ENCODE measurements around the gene ISOC1.

DNA sequence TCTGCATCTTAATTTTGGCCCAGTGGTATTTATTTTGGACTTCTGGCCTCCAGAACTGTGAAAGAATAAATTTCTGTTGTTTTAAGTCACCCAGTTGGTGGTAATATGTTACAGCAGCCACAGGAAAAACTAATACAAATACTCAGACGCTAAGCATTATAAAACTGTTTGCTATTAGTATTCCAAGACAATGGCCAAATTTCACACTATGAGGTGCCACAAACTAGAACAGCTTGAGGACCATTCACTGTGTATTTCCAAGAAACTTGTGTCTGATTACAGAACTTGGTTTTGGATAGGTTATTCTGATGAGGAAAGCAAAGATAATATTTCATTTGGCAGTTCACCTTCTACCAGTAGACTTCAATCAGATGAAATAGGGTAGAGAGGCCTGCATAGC is 16.3 kb upstream of the ISOC1 start:
- TF ChIP-seq OSR1 (CRISPR knock-in tag; IDR thresholded peaks at IDR 0.05): no peak
- TF ChIP-seq ZNF70 (CRISPR knock-in tag; IDR thresholded peaks at IDR 0.05): no peak
- no peak for TF ChIP-seq ZNF8 (CRISPR knock-in tag; IDR thresholded peaks at IDR 0.05)
- TF ChIP-seq, protein P1, sequence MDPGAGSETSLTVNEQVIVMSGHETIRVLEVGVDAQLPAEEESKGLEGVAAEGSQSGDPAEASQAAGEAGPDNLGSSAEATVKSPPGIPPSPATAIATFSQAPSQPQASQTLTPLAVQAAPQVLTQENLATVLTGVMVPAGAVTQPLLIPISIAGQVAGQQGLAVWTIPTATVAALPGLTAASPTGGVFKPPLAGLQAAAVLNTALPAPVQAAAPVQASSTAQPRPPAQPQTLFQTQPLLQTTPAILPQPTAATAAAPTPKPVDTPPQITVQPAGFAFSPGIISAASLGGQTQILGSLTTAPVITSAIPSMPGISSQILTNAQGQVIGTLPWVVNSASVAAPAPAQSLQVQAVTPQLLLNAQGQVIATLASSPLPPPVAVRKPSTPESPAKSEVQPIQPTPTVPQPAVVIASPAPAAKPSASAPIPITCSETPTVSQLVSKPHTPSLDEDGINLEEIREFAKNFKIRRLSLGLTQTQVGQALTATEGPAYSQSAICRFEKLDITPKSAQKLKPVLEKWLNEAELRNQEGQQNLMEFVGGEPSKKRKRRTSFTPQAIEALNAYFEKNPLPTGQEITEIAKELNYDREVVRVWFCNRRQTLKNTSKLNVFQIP (CRISPR knock-in tag; IDR thresholded peaks at IDR 0.05; ENCODE audit: borderline replicate concordance, low read depth): no peak
- TF ChIP-seq ZFP30 (CRISPR knock-in tag; IDR thresholded peaks at IDR 0.05): no peak
- TF ChIP-seq, protein P2, sequence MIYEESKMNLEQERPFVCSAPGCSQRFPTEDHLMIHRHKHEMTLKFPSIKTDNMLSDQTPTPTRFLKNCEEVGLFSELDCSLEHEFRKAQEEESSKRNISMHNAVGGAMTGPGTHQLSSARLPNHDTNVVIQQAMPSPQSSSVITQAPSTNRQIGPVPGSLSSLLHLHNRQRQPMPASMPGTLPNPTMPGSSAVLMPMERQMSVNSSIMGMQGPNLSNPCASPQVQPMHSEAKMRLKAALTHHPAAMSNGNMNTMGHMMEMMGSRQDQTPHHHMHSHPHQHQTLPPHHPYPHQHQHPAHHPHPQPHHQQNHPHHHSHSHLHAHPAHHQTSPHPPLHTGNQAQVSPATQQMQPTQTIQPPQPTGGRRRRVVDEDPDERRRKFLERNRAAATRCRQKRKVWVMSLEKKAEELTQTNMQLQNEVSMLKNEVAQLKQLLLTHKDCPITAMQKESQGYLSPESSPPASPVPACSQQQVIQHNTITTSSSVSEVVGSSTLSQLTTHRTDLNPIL (CRISPR knock-in tag; IDR thresholded peaks at IDR 0.05; ENCODE audit: low read depth): no peak
- TF ChIP-seq ISL1 (CRISPR knock-in tag; IDR thresholded peaks at IDR 0.05): no peak
- no peak for TF ChIP-seq ESRRG (CRISPR knock-in tag; IDR thresholded peaks at IDR 0.05)
- TF ChIP-seq ZNF565 (CRISPR knock-in tag; conservative IDR thresholded peaks at IDR 0.05; ENCODE audit: low read depth): no peak
